DND-41 (cell line): Measurements from ENCODE around the gene NOS1.

Experiments used
- ATAC-seq: fragments of 200-7000 bp; cut with Tn5 transposase; 3 replicates; pipeline ENCODE4 v1.9.1; 2021; ENCODE audit warnings: low read depth; ENCODE audit not compliant: insufficient read depth
- DNase-seq: peaks from one replicate; pipeline ENCODE4 v3.0.0-alpha.2; 2020
- H2AFZ ChIP-seq: 2 replicates; pipeline ENCODE4 v1.6.0; 2012; ENCODE audit warnings: low read depth, low read length
- H3K27ac ChIP-seq: 2 replicates; pipeline ENCODE4 v1.5.1; 2012; ENCODE audit warnings: low read length, inconsistent platforms
- H3K27me3 ChIP-seq: fragments of 200-600 bp; sonication (generic); 2 replicates; pipeline ENCODE4 v1.6.0; 2012; ENCODE audit warnings: low read length, mild to moderate bottlenecking, inconsistent platforms; ENCODE audit not compliant: insufficient read depth, poor library complexity
- H3K36me3 ChIP-seq: 2 replicates; pipeline ENCODE4 v1.5.1; 2012; ENCODE audit warnings: low read length, inconsistent platforms; ENCODE audit not compliant: insufficient read depth
- H3K4me1 ChIP-seq: 2 replicates; pipeline ENCODE4 v1.5.1; 2012; ENCODE audit warnings: mild to moderate bottlenecking, low read length; ENCODE audit not compliant: insufficient read depth
- H3K4me2 ChIP-seq: 2 replicates; pipeline ENCODE4 v1.6.0; 2012; ENCODE audit warnings: mild to moderate bottlenecking, moderate library complexity, low read length, inconsistent platforms; ENCODE audit not compliant: insufficient read depth
- H3K4me3 ChIP-seq, 2 experiments: fragments of 200-600 bp in 1 of 2; shearing (Covaris generic) in 1 of 2; 2 replicates each; pipeline ENCODE4 v1.5.1; 2012 to 2016; ENCODE audit warnings: inconsistent platforms in 2 of 2, low read length in 2 of 2, mild to moderate bottlenecking in 2 of 2, low read depth in 1 of 2, moderate library complexity in 1 of 2
- H3K79me2 ChIP-seq: 2 replicates; pipeline ENCODE4 v1.6.0; 2012; ENCODE audit warnings: low read length, inconsistent platforms; ENCODE audit not compliant: insufficient read depth
- H3K9ac ChIP-seq: 2 replicates; pipeline ENCODE4 v1.6.0; 2012; ENCODE audit warnings: low read depth, mild to moderate bottlenecking, inconsistent platforms, low read length, moderate library complexity
- H3K9me3 ChIP-seq: 2 replicates; pipeline ENCODE4 v1.5.1; 2012; ENCODE audit warnings: low read length, moderate library complexity, mild to moderate bottlenecking, inconsistent platforms; ENCODE audit not compliant: insufficient read depth, severe bottlenecking
- H4K20me1 ChIP-seq: 2 replicates; pipeline ENCODE4 v1.6.0; 2012; ENCODE audit warnings: low read length; ENCODE audit not compliant: insufficient read depth
- CTCF ChIP-seq: IDR thresholded peaks from 2 replicates; pipeline ENCODE4 v1.5.1; 2012; ENCODE audit warnings: borderline replicate concordance, low read length, moderate library complexity, mild to moderate bottlenecking; ENCODE audit not compliant: poor library complexity, severe bottlenecking; ENCODE audit errors: extremely low read depth
- EZH2 ChIP-seq: IDR thresholded peaks from 3 replicates; pipeline ENCODE4 v1.6.1; 2012; ENCODE audit warnings: borderline replicate concordance, low read depth, mild to moderate bottlenecking, moderate library complexity, low read length, inconsistent platforms; ENCODE audit not compliant: severe bottlenecking

Gene NOS1

GRCh38 chr12:117329756-117330155, 31.7 kb downstream of the NOS1 start:
- Histone ChIP-seq H2AFZ (no peak overlapping the region), H3K36me3 (no peaks in the 10 kb centered on the region), H3K9me3 (no peaks in the 10 kb centered on the region), H3K27me3 (peaks cover 7% of the 10 kb centered on the region), H4K20me1 (no peaks in the 10 kb centered on the region), H3K79me2 (no peaks in the 10 kb centered on the region), H3K9ac (no peak overlapping the region), H3K4me2 (no peak overlapping the region), H3K4me3 (no peak overlapping the region), H3K27ac (no peak overlapping the region), H3K4me1 (no peaks in the 10 kb centered on the region)
- DNase-seq (no peak), ATAC-seq (no peak)
- TF ChIP-seq CTCF (no peak), EZH2 (no peak)

- DNase-seq: no peak
- TF ChIP-seq CTCF (no peak), EZH2 (no peak)
- Histone ChIP-seq H3K27ac (no peak overlapping the region), H4K20me1 (no peaks in the 10 kb centered on the region), H3K79me2 (no peaks in the 10 kb centered on the region), H3K4me3 (no peak overlapping the region), H3K9me3 (no peaks in the 10 kb centered on the region), H3K4me1 (no peaks in the 10 kb centered on the region), H3K9ac (no peak overlapping the region), H3K4me2 (no peak overlapping the region), H2AFZ (no peak overlapping the region), H3K27me3 (peaks cover 6% of the 10 kb centered on the region), H3K36me3 (no peaks in the 10 kb centered on the region)
- ATAC-seq: no peak
These were observed 32.8 kb downstream of the NOS1 start for GRCh38 chr12:117328556-117329100.

GRCh38 chr12:117322428-117322827, 39.0 kb downstream of the NOS1 start:
- no peak overlapping the region for H3K27ac ChIP-seq
- H3K4me3 ChIP-seq: no peak overlapping the region
- no peak overlapping the region for H3K9ac ChIP-seq
- TF ChIP-seq CTCF (no peak), EZH2 (no peak)
- peaks cover 9% of the 10 kb centered on the region for H3K27me3 ChIP-seq
- no peaks in the 10 kb centered on the region for H3K9me3 ChIP-seq
- no peak for ATAC-seq
- no peaks in the 10 kb centered on the region for H3K4me1 ChIP-seq
- H2AFZ ChIP-seq: no peak overlapping the region
- no peak for DNase-seq
- H4K20me1 ChIP-seq: no peaks in the 10 kb centered on the region
- H3K4me2 ChIP-seq: no peak overlapping the region
- no peaks in the 10 kb centered on the region for H3K36me3 ChIP-seq
- no peaks in the 10 kb centered on the region for H3K79me2 ChIP-seq

- Histone ChIP-seq H3K27me3 (peaks cover 6% of the 10 kb centered on the region), H3K9ac (no peak overlapping the region), H3K4me1 (no peaks in the 10 kb centered on the region), H3K79me2 (no peaks in the 10 kb centered on the region), H3K36me3 (no peaks in the 10 kb centered on the region), H3K4me3 (no peak overlapping the region), H3K4me2 (no peak overlapping the region), H4K20me1 (no peaks in the 10 kb centered on the region), H3K27ac (no peak overlapping the region), H3K9me3 (peaks cover under 1% of the 10 kb centered on the region), H2AFZ (no peak overlapping the region)
- no peak for ATAC-seq
- no peak for TF ChIP-seq EZH2
- no peak for TF ChIP-seq CTCF
- DNase-seq: no peak
These were observed 39.9 kb downstream of the NOS1 start for GRCh38 chr12:117321572-117321971.
